ENCODE data around the gene SH3D19. TPM values are rescaled to one million over a fixed set of nuclear protein-coding genes. Genes with fewer than 3 reads are reported as not detected.

The SH3D19 gene
- total RNA-seq, 2 donors from 2014 or later: 94.8 to 143 TPM

DNA sequence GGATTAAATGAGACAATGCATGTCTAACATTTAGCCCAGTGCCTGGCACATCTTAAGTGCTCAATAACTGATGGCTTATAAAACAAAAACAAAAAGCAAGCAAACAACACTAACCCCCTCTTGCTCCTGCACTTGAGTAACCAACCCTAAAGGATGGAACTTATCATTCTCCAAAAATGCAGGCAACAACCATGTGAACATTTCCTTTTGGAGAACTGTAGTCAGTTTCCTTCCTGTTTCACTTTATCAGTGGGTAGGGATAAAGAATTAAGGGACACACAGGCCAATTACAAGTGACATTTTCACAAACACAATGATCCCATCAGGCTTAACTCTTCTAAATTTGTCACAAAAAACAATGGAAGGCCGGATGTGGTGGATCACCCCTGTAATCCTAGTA, 195.6 kb downstream of the SH3D19 start:
- Histone ChIP-seq H3K4me1 (ENCODE audit: control insufficient read depth in 1 of 2, low read depth in 2 of 2) (no peaks in the 10 kb centered on the region), H3K27ac (no peak overlapping the region), H3K4me3 (no peak overlapping the region), H3K9me3 (no peaks in the 10 kb centered on the region), H3K27me3 (replicated peaks; ENCODE audit: insufficient read depth) (no peaks in the 10 kb centered on the region), H3K36me3 (peaks cover 35% of the 10 kb centered on the region)
- ATAC-seq (ENCODE audit: insufficient number of reproducible peaks, low FRiP score, low read depth) (no peak), DNase-seq (ENCODE audit: low spot score) (no peak)
- TF ChIP-seq, protein P1, sequence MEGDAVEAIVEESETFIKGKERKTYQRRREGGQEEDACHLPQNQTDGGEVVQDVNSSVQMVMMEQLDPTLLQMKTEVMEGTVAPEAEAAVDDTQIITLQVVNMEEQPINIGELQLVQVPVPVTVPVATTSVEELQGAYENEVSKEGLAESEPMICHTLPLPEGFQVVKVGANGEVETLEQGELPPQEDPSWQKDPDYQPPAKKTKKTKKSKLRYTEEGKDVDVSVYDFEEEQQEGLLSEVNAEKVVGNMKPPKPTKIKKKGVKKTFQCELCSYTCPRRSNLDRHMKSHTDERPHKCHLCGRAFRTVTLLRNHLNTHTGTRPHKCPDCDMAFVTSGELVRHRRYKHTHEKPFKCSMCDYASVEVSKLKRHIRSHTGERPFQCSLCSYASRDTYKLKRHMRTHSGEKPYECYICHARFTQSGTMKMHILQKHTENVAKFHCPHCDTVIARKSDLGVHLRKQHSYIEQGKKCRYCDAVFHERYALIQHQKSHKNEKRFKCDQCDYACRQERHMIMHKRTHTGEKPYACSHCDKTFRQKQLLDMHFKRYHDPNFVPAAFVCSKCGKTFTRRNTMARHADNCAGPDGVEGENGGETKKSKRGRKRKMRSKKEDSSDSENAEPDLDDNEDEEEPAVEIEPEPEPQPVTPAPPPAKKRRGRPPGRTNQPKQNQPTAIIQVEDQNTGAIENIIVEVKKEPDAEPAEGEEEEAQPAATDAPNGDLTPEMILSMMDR (IDR thresholded peaks at IDR 0.05): no peak

DNA sequence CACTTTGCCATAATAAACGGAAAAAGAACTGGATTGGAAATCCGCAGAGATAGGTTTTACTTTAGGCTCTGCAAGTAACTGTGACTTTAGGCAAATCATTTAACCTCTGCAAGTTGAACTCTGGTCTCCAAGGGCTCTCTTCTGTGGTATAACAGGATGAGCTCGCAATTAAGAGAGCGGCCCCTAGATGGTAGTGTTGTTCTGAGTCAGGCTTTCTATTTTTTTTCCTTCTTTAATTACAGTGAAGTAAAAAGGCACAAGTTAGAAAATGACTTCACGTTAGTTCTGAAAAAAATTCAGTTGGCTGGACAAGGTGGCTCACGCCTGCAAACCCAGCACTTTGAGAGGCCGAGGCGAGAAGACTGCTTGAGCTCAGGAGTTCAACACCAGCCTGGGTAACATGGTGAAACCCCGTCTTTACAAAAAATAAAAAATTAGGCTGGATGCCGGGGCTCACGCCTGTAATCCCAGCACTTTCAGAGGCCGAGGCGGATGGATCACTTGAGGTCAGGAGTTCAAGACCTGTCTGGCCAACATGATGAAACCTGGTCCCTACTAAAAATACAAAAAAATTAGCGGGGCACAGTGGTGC, 207.9 kb downstream of the SH3D19 start:
- peak; percentile 13 for DNase-seq (ENCODE audit: low spot score)
- Histone ChIP-seq H3K4me3 (no peak overlapping the region), H3K27ac (peak overlapping the region in 1 of 2 donors; percentile 52), H3K36me3 (peaks cover 14% of the 10 kb centered on the region), H3K4me1 (ENCODE audit: control insufficient read depth in 1 of 2, low read depth in 2 of 2) (no peaks in the 10 kb centered on the region), H3K9me3 (no peaks in the 10 kb centered on the region), H3K27me3 (replicated peaks; ENCODE audit: insufficient read depth) (no peaks in the 10 kb centered on the region)
- ATAC-seq (ENCODE audit: insufficient number of reproducible peaks, low FRiP score, low read depth): peak; percentile 73
- TF ChIP-seq, protein P1 (IDR thresholded peaks at IDR 0.05): peak; percentile 63

DNA sequence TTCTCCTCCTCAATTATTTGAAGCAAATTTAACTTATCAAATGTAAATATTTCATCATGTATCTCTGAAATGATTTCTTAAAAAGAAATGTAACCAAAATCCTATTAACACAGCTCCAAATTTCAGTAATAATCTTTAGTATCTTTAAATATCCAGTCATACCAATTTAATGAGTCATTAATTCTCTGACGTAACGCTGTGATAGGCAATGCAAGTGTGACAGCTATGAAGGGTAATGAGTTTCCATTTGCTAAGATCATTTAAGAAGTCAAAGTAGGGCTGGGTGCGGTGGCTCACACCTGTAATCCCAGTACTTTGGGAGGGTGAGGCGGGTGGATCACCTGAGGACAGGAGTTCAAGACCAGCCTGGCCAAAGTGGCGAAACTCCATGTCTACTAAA, 210.4 kb downstream of the SH3D19 start:
- ATAC-seq (ENCODE audit: insufficient number of reproducible peaks, low FRiP score, low read depth) (no peak), DNase-seq (ENCODE audit: low spot score) (no peak)
- TF ChIP-seq, protein P1 (IDR thresholded peaks at IDR 0.05): no peak
- H3K36me3 ChIP-seq: peaks cover 7% of the 10 kb centered on the region
- H3K4me3 ChIP-seq: no peak overlapping the region
- no peaks in the 10 kb centered on the region for H3K9me3 ChIP-seq
- no peaks in the 10 kb centered on the region for H3K27me3 ChIP-seq (replicated peaks; ENCODE audit: insufficient read depth)
- H3K27ac ChIP-seq: no peak overlapping the region
- H3K4me1 ChIP-seq (ENCODE audit: control insufficient read depth in 1 of 2, low read depth in 2 of 2): no peaks in the 10 kb centered on the region

DNA sequence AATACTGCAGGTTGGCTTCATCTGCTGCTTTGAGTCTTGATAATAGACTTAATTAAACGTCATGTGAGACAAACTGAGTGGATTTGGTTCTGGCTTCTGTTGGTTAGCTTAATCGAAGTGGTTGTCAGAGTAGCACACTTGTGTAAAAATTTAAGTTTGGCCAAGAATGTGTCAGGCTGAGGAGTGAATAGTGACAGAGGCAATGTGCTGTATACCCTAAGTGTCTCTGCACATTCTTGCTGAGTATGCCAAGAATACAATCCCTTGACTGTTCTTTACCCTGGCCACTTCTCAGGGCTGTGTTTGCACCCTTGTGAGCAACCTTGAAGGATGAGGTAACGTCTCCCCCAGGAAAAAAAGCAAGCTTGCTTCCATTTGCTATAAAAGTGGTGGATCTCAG, 211.1 kb downstream of the SH3D19 start:
- Histone ChIP-seq H3K36me3 (peaks cover 7% of the 10 kb centered on the region), H3K27me3 (replicated peaks; ENCODE audit: insufficient read depth) (no peaks in the 10 kb centered on the region), H3K4me3 (no peak overlapping the region), H3K4me1 (ENCODE audit: control insufficient read depth in 1 of 2, low read depth in 2 of 2) (no peaks in the 10 kb centered on the region), H3K27ac (no peak overlapping the region), H3K9me3 (no peaks in the 10 kb centered on the region)
- ATAC-seq (ENCODE audit: insufficient number of reproducible peaks, low FRiP score, low read depth): no peak
- TF ChIP-seq, protein P1 (IDR thresholded peaks at IDR 0.05): no peak
- no peak for DNase-seq (ENCODE audit: low spot score)

DNA sequence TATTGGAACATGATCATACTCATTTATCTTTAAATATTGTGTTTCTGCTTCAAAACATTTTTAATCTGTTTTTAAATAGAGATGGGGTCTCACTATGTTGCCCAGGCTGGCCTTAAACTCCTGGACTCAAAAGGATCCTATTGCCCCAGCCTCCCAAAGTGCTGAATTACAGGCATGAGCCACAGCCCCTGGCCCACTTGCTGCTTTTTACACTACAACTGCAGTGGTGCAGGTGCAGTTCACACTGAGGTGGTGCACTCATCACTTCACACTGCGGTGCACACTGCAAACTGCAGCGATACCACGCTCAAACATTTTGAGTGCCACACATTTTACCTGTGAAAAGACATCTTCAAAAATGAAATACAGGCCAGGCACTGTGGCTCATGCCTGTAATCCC, 215.2 kb downstream of the SH3D19 start:
- peaks cover 2 to 4% of the 10 kb centered on the region in 2 donors for H3K4me1 ChIP-seq (ENCODE audit: control insufficient read depth in 1 of 2, low read depth in 2 of 2)
- no peak overlapping the region for H3K4me3 ChIP-seq
- TF ChIP-seq, protein P1 (IDR thresholded peaks at IDR 0.05): no peak
- peaks cover 15% of the 10 kb centered on the region for H3K36me3 ChIP-seq
- no peaks in the 10 kb centered on the region for H3K9me3 ChIP-seq
- H3K27ac ChIP-seq: no peak overlapping the region
- ATAC-seq (ENCODE audit: insufficient number of reproducible peaks, low FRiP score, low read depth) (no peak), DNase-seq (ENCODE audit: low spot score) (no peak)
- H3K27me3 ChIP-seq (replicated peaks; ENCODE audit: insufficient read depth): no peaks in the 10 kb centered on the region

All from thoracic aorta (tissue), 2 donors.